Parathyroid adenoma (tissue), 2 donors: Measurements from ENCODE around the gene HIGD2B.
"Not testable (repeated sequence)": the region's sequence is repeated elsewhere in the genome, so short reads cannot be mapped to it uniquely, and the experiment has no call there.

Source experiments
- H2AFZ ChIP-seq: fragments of 300-600 bp; sonication (generic); one replicate; pipeline ENCODE4 v1.7.0; 2017; ENCODE audit warnings: antibody characterized with exemption, mild to moderate bottlenecking
- H3K27ac ChIP-seq: fragments of 300-600 bp; sonication (generic); one replicate; pipeline ENCODE4 v1.7.0; 2017
- H3K27me3 ChIP-seq: fragments of 300-600 bp; sonication (generic); one replicate; pipeline ENCODE4 v1.7.0; 2017; ENCODE audit warnings: low read length; ENCODE audit not compliant: control insufficient read depth, insufficient read depth
- H3K36me3 ChIP-seq: fragments of 300-600 bp; sonication (generic); one replicate; pipeline ENCODE4 v1.7.0; 2017; ENCODE audit warnings: low read length; ENCODE audit not compliant: control insufficient read depth, insufficient read depth
- H3K4me1 ChIP-seq: fragments of 300-600 bp; sonication (generic); one replicate; pipeline ENCODE4 v1.7.0; 2017; ENCODE audit warnings: control low read depth
- H3K4me2 ChIP-seq: fragments of 300-600 bp; sonication (generic); one replicate; pipeline ENCODE4 v1.7.0; 2017; ENCODE audit warnings: low read length
- H3K4me3 ChIP-seq: fragments of 300-600 bp; sonication (generic); one replicate; pipeline ENCODE4 v1.7.0; 2017; ENCODE audit warnings: low read depth, low read length
- H3K79me2 ChIP-seq: fragments of 300-600 bp; sonication (generic); one replicate; pipeline ENCODE4 v1.7.0; 2017; ENCODE audit warnings: control low read depth
- H3K9ac ChIP-seq: fragments of 300-600 bp; sonication (generic); one replicate; pipeline ENCODE4 v1.7.0; 2017; ENCODE audit warnings: mild to moderate bottlenecking
- H3K9me3 ChIP-seq: fragments of 300-600 bp; sonication (generic); one replicate; pipeline ENCODE4 v1.7.0; 2017; ENCODE audit warnings: low read length; ENCODE audit not compliant: control insufficient read depth
- donor health status: primary hyperparathyroidism.

The HIGD2B gene

GRCh38 chr15:72663931-72664330, 22.1 kb downstream of the HIGD2B start:
- not testable (repeated sequence) for H3K4me3 ChIP-seq, H2AFZ ChIP-seq, H3K27me3 ChIP-seq, H3K9me3 ChIP-seq, H3K9ac ChIP-seq, H3K79me2 ChIP-seq, H3K36me3 ChIP-seq, H3K4me2 ChIP-seq, H3K27ac ChIP-seq, H3K4me1 ChIP-seq

GRCh38 chr15:72661081-72661480, 24.9 kb downstream of the HIGD2B start:
- not testable (repeated sequence) for H3K9ac ChIP-seq, H3K79me2 ChIP-seq, H3K27me3 ChIP-seq, H3K9me3 ChIP-seq, H3K4me1 ChIP-seq, H2AFZ ChIP-seq, H3K4me2 ChIP-seq, H3K4me3 ChIP-seq, H3K36me3 ChIP-seq, H3K27ac ChIP-seq

DNA sequence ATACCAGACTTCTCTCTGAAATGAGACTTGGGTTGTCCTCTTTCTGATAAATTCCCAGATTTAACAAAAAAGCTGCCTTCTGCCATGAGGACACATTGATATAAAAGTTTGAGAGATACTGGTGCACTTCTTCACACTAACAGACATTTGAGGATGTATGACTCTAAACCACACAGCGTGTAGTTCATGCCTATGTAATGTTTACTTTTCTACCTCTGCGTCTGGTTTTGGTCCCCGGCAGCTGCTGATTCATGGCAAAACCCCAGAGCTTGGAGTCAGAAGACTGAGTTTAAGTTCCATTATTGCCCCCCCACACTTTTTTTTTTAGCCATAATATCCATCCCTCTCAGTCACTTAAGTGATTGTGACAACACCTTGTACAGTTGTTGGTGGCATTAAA, 30.0 kb downstream of the HIGD2B start:
- not testable (repeated sequence) for H3K9me3 ChIP-seq, H3K9ac ChIP-seq, H3K4me1 ChIP-seq, H3K79me2 ChIP-seq, H2AFZ ChIP-seq, H3K4me2 ChIP-seq, H3K27ac ChIP-seq, H3K36me3 ChIP-seq, H3K4me3 ChIP-seq, H3K27me3 ChIP-seq

DNA sequence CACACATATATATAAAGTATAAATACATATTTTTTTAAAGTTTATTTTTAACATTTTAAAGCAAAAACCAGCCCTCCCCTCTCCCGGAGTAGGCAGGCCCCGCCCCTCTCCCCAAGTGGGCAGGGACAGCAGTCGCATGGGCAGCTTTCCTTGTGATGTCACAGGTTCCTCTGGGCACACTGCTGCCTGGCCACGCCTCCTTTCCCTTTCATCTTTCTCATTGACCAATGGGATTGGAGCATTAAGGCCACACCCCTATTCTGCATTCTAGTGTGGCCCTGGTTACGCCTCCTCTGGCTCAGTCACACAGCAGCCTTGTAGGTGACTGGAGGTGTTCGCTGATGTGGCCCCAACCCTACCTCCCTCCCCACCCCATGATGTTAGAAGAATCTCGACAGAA, 31.6 kb downstream of the HIGD2B start, which contains the start of gene GOLGA6B:
GOLGA6B (plus strand) TSS at position 301 of the 400 bp plus-strand sequence; CDS start at position 342, 41 bp downstream.
- not testable (repeated sequence) for H3K9me3 ChIP-seq, H3K36me3 ChIP-seq, H3K4me2 ChIP-seq, H3K27me3 ChIP-seq, H2AFZ ChIP-seq, H3K4me3 ChIP-seq, H3K9ac ChIP-seq, H3K79me2 ChIP-seq, H3K27ac ChIP-seq, H3K4me1 ChIP-seq

DNA sequence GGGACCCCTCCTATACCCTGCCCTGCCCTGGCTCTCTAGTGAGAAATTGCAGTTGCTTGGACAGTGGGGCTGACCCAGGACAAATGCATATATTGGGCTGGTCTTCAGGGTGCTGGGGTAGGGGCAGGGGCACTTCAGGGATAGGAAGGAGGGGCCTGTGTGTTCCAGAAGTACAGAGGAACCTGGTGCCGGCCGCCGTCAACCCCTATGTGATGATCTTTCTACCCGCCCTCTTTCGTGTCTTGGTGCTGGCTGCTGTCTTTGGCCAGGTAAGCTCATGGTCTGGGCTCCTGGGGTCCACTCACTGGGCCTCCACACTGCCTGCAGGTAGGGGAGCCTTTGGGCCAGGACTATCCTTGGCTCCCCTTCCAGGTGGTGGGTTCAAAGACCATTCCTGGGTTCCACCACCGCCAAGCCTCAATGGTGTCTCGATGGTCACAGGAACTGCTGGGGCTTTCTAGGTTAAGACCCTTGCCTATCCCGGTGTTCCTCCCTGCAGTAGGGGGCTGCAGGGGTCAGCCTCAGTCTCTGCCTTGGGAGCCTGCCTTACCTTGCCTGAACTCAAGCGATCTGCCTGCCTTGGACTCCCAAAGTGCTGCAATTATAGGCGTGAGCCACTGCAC, 37.2 kb downstream of the HIGD2B start:
- not testable (repeated sequence) for H3K9ac ChIP-seq, H3K27ac ChIP-seq, H2AFZ ChIP-seq, H3K36me3 ChIP-seq, H3K4me2 ChIP-seq, H3K27me3 ChIP-seq, H3K4me1 ChIP-seq, H3K9me3 ChIP-seq, H3K79me2 ChIP-seq, H3K4me3 ChIP-seq

- not testable (repeated sequence) for H3K79me2 ChIP-seq, H3K9ac ChIP-seq, H3K4me1 ChIP-seq, H3K4me3 ChIP-seq, H3K27me3 ChIP-seq, H3K4me2 ChIP-seq, H2AFZ ChIP-seq, H3K27ac ChIP-seq, H3K9me3 ChIP-seq, H3K36me3 ChIP-seq
These were observed 43.7 kb downstream of the HIGD2B start for GRCh38 chr15:72642271-72642670.

- H3K4me3 ChIP-seq, H3K9me3 ChIP-seq, H3K4me1 ChIP-seq, H3K27ac ChIP-seq, H3K36me3 ChIP-seq, H2AFZ ChIP-seq, H3K4me2 ChIP-seq, H3K9ac ChIP-seq, H3K27me3 ChIP-seq, H3K79me2 ChIP-seq: not testable (repeated sequence)
These were observed 46.1 kb downstream of the HIGD2B start for GRCh38 chr15:72639759-72640483.

DNA sequence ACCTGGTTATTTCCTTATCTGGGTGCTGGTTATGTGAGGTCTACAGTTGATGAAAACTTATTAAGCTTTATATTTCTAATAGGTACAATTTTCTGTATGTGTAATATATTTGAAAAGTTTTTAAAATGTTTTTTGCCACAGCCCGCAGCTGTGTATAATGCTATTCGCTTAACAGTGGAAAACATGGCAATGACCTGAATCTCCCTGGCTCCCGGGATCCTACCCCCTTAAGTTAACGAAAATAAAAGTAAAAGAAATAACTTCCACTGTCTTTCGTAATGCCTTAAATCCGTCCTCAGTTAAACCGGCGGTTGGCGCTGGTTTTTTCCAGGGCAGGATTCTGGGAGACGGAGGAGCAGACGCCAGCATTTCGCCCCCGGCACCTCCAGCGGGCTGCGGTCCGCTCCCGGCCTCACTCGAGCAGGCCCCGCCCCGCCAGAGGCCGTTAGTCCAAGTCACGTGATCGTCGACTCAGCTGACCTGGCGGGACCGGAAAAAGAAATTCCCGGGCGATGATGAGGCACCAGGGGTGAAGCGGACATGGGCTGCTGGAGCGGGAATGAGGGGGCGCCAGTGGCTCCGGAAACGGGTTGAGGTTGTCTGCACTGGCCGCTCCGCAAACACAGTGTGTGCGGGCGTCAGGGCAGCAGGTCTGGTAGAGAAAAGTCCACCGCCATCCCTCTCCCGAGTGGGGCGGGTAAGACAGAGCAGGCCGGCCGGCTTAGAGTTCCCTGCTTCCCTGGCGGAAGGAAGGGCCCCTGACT, 49.3 kb downstream of the HIGD2B start:
- H3K27ac ChIP-seq, H3K79me2 ChIP-seq, H3K36me3 ChIP-seq, H3K9me3 ChIP-seq, H3K4me2 ChIP-seq, H3K9ac ChIP-seq, H3K4me1 ChIP-seq, H3K27me3 ChIP-seq: not testable (repeated sequence)
- H3K4me3 ChIP-seq = peak overlapping the region; percentile 40
- H2AFZ ChIP-seq = peak overlapping the region; percentile 50

DNA sequence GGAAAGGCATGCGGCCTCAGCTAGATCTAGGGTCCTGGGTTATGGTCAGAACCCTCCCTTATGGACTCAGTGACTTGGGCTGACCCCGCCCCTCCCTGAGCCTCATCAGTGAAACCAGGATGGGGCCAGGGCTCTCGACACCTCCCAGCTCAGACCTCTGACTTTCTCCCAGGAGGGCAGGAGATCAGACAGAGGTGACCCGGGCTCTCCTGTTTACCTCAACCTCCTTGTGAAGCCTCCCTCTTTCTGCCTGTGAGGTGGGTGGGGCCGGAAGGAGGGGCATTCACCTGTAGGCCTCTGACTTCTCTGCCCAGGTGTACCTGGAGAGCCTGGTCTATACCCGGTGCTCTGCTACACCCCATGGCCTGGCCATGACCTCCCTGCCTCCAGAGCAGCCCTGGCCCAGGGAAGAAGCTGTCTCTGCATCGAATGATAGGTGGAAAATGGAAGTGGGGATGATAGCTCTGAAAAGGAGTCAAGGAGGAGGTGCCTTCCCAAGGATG, 56.9 kb downstream of the HIGD2B start:
- not testable (repeated sequence) for H2AFZ ChIP-seq, H3K9ac ChIP-seq, H3K36me3 ChIP-seq, H3K4me3 ChIP-seq, H3K4me1 ChIP-seq, H3K79me2 ChIP-seq, H3K4me2 ChIP-seq, H3K27ac ChIP-seq, H3K9me3 ChIP-seq, H3K27me3 ChIP-seq

GRCh38 chr15:72628249-72629067, 57.5 kb downstream of the HIGD2B start:
- not testable (repeated sequence) for H3K4me1 ChIP-seq, H3K27ac ChIP-seq, H3K4me3 ChIP-seq, H3K79me2 ChIP-seq, H3K36me3 ChIP-seq, H3K9ac ChIP-seq, H3K4me2 ChIP-seq, H2AFZ ChIP-seq, H3K27me3 ChIP-seq, H3K9me3 ChIP-seq
